Endodermal cell (in vitro differentiated cells): ENCODE data around the gene CNST. TPM values are rescaled to one million over a fixed set of nuclear protein-coding genes. Genes with fewer than 3 reads are reported as not detected.

Source experiments
- DNase-seq: peaks from one replicate; pipeline ENCODE4 v3.0.0-alpha.2; 2017
- H3K27ac ChIP-seq: 2 replicates; pipeline ENCODE4 v1.5.1; 2013; ENCODE audit warnings: mild to moderate bottlenecking, low read depth, low read length, moderate library complexity
- H3K27me3 ChIP-seq: 2 replicates; pipeline ENCODE4 v1.6.1; 2013; ENCODE audit warnings: mild to moderate bottlenecking, low read length, moderate library complexity; ENCODE audit not compliant: insufficient read depth, control insufficient read depth, poor library complexity, severe bottlenecking
- H3K36me3 ChIP-seq: 2 replicates; pipeline ENCODE4 v1.7.0; 2013; ENCODE audit warnings: mild to moderate bottlenecking, low read length, moderate library complexity; ENCODE audit not compliant: control insufficient read depth, insufficient read depth
- H3K4me1 ChIP-seq: one replicate; pipeline ENCODE4 v1.7.0; 2013; ENCODE audit warnings: low read length; ENCODE audit not compliant: control insufficient read depth, insufficient read depth
- H3K4me3 ChIP-seq: 2 replicates; pipeline ENCODE4 v1.5.1; 2013; ENCODE audit warnings: mild to moderate bottlenecking, low read length, moderate library complexity
- H3K9ac ChIP-seq: 2 replicates; pipeline ENCODE4 v1.6.1; 2013; ENCODE audit warnings: mild to moderate bottlenecking, low read length, moderate library complexity; ENCODE audit not compliant: poor library complexity, severe bottlenecking; ENCODE audit errors: extremely low read depth
- H3K9me3 ChIP-seq: 2 replicates; pipeline ENCODE4 v1.6.1; 2013; ENCODE audit warnings: mild to moderate bottlenecking, low read length, moderate library complexity; ENCODE audit not compliant: control insufficient read depth
- H3K27ac Mint-ChIP-seq: 2 replicates; pipeline ENCODE4 v1.8.0; 2020; ENCODE audit warnings: mixed read lengths
- H3K27me3 Mint-ChIP-seq: 2 replicates; pipeline ENCODE4 v1.8.0; 2021; ENCODE audit warnings: mild to moderate bottlenecking, mixed read lengths; ENCODE audit not compliant: insufficient read depth
- H3K36me3 Mint-ChIP-seq: 2 replicates; pipeline ENCODE4 v1.8.0; 2020; ENCODE audit warnings: low read depth, mixed read lengths
- H3K4me1 Mint-ChIP-seq: 2 replicates; pipeline ENCODE4 v1.8.0; 2020; ENCODE audit warnings: mixed read lengths
- H3K4me3 Mint-ChIP-seq: 2 replicates; pipeline ENCODE4 v1.8.0; 2020; ENCODE audit warnings: mild to moderate bottlenecking, moderate library complexity, mixed read lengths
- H3K9me3 Mint-ChIP-seq: 2 replicates; pipeline ENCODE4 v1.8.0; 2020; ENCODE audit warnings: mild to moderate bottlenecking, mixed read lengths
- WGBS, 2 experiments: methylation state at CpG; one replicate each; pipeline versions ENCODE4 v1.1.5 to v1.1.7; 2013; ENCODE audit warnings: missing lambda C conversion rate in 2 of 2, mixed read lengths in 1 of 2; ENCODE audit not compliant: insufficient coverage in 1 of 2, insufficient read length in 1 of 2; 5-methylcytosine and 5-hydroxymethylcytosine counted together
- total RNA-seq, 2 donors: library from RNA; stranded (reverse); fragmentation: NEBNext Ultra II Directional in 1 of 2; extraction: Animal tissue kit (Norgen Biotek cat#: 25700) in 1 of 2; gene quantifications; 2 replicates in 1 of 2; 3 replicates in 1 of 2; pipeline ENCODE4 v1.2.1, GENCODE V29; 2021
- TF ChIP-seq, protein P1 (sequence below): fragments of 200-600 bp; sonication (generic); conservative IDR thresholded peaks from 2 replicates; pipeline ENCODE4 v1.5.0; 2021; ENCODE audit warnings: antibody characterized with exemption, mild to moderate bottlenecking

The CNST gene
- total RNA-seq, 2 donors from 2014 or later, result 14.7 to 20.3 TPM

DNA sequence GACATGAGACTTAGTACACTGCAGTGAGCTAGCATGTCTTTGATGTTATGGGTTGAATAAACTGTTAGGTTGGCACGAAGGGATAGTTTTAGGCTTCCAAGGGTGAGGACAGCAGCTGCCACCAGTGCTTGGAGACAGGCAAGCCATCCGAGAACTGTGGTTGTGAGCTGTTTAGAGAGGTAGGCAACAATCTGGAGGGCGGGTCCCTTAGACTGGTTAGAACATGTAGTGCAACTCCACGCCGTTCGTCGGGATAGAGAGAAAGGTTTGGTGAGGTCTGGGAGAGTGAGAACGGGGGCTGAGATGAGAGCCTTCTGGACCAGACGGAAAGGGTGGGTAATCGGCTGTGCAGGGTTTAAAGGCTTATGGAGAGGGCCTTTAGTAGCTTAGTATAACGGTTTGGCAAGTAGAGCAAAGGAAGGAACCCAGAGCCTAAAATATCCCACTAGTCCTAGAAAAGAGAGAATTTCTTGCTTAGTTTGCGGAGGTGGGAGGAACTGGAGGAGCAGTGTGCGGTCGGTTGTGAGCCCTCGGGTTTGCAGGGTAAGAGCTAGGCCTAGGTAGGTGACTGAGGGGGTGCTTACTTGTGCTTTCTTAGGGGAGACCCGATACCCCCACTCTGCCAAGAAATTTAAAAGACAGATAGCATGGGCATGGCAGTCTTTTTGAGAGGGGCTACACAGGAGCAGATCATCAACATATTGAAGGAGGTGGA is 72.8 kb downstream of the CNST start:
- no peaks in the 10 kb centered on the region for H3K27me3 Mint-ChIP-seq
- DNase-seq, result no peak
- TF ChIP-seq, protein P1, sequence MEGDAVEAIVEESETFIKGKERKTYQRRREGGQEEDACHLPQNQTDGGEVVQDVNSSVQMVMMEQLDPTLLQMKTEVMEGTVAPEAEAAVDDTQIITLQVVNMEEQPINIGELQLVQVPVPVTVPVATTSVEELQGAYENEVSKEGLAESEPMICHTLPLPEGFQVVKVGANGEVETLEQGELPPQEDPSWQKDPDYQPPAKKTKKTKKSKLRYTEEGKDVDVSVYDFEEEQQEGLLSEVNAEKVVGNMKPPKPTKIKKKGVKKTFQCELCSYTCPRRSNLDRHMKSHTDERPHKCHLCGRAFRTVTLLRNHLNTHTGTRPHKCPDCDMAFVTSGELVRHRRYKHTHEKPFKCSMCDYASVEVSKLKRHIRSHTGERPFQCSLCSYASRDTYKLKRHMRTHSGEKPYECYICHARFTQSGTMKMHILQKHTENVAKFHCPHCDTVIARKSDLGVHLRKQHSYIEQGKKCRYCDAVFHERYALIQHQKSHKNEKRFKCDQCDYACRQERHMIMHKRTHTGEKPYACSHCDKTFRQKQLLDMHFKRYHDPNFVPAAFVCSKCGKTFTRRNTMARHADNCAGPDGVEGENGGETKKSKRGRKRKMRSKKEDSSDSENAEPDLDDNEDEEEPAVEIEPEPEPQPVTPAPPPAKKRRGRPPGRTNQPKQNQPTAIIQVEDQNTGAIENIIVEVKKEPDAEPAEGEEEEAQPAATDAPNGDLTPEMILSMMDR, result no peak
- no peaks in the 10 kb centered on the region for H3K9me3 ChIP-seq
- H3K4me1 Mint-ChIP-seq, result no peaks in the 10 kb centered on the region
- peaks cover 4% of the 10 kb centered on the region for H3K9me3 Mint-ChIP-seq
- no peaks in the 10 kb centered on the region for H3K4me1 ChIP-seq
- H3K27me3 ChIP-seq, result no peaks in the 10 kb centered on the region
- no peak overlapping the region for H3K4me3 Mint-ChIP-seq
- H3K9ac ChIP-seq, result no peak overlapping the region
- WGBS, 2 experiments, result 93 to 96% methylated on average over 8 to 16 of the region's 16 CpGs
- peaks cover 13% of the 10 kb centered on the region for H3K36me3 ChIP-seq
- H3K27ac Mint-ChIP-seq, result no peak overlapping the region
- H3K27ac ChIP-seq, result no peak overlapping the region
- H3K36me3 Mint-ChIP-seq, result peaks cover 20% of the 10 kb centered on the region
- H3K4me3 ChIP-seq, result no peak overlapping the region

DNA sequence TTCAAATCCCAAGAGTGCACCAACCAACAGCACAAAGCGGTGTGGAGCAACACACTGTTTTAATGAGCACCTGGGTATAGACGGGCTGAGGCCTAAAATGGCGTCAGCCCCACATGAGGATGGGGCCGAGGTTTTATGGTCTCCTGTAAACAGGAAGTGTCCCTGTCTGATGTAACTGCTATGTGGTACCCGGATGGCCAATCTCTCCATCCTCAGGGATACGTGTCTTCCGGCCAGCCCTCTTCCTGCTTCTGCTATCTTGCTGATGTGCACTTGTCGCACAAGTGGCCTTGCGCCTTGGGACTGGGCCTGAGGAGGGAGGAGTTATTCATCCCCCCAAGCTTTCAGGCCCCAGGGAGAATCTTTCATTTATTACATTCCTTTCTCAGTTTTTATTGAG is 73.5 kb downstream of the CNST start:
- Mint-ChIP-seq H3K4me3 (no peak overlapping the region), H3K27ac (no peak overlapping the region)

DNA sequence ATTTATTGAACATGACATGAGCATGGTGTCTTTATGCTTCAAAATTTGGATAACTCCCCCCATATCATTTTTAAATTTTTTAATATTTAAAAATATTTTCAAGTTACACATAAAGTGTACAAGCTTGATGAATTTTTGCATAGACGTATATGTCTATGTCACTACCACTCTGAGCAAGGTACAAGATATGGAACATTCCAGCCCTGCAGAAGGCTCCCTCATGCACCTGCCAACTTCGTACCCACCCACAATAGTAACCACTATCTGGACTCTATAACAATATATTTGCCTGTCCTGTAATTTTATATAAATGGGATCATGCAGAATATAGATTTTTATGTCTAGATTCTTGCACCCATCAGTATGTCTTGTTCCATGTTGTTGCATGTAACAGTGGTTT is 74.5 kb downstream of the CNST start:
- no peaks in the 10 kb centered on the region for H3K27me3 ChIP-seq
- DNase-seq, result no peak
- peaks cover 13% of the 10 kb centered on the region for H3K36me3 ChIP-seq
- no peak overlapping the region for H3K4me3 ChIP-seq
- H3K27me3 Mint-ChIP-seq, result no peaks in the 10 kb centered on the region
- no peak overlapping the region for H3K9ac ChIP-seq
- no peaks in the 10 kb centered on the region for H3K4me1 Mint-ChIP-seq
- peaks cover 21% of the 10 kb centered on the region for H3K36me3 Mint-ChIP-seq
- peaks cover 4% of the 10 kb centered on the region for H3K9me3 Mint-ChIP-seq
- H3K4me3 Mint-ChIP-seq, result no peak overlapping the region
- H3K4me1 ChIP-seq, result no peaks in the 10 kb centered on the region
- H3K27ac ChIP-seq, result no peak overlapping the region
- H3K9me3 ChIP-seq, result no peaks in the 10 kb centered on the region
- WGBS, 2 experiments, result 96% methylated on average over 2 of the region's 2 CpGs; no CpG with 5 or more reads in 1 of the 2 experiments
- TF ChIP-seq, protein P1, result no peak
- no peak overlapping the region for H3K27ac Mint-ChIP-seq

More for the DNA sequence above, 73.5 kb downstream of the CNST start:
- TF ChIP-seq, protein P1, result no peak
- WGBS, 2 experiments, result 96 to 100% methylated on average over 4 to 9 of the region's 9 CpGs
- H3K27ac ChIP-seq, result no peak overlapping the region
- no peak for DNase-seq
- H3K36me3 ChIP-seq, result peaks cover 13% of the 10 kb centered on the region
- H3K4me1 ChIP-seq, result no peaks in the 10 kb centered on the region
- no peaks in the 10 kb centered on the region for H3K27me3 ChIP-seq
- H3K9ac ChIP-seq, result no peak overlapping the region
- Mint-ChIP-seq H3K9me3 (peaks cover 4% of the 10 kb centered on the region), H3K4me1 (no peaks in the 10 kb centered on the region), H3K27me3 (no peaks in the 10 kb centered on the region), H3K36me3 (peaks cover 19% of the 10 kb centered on the region)
- no peak overlapping the region for H3K4me3 ChIP-seq
- no peaks in the 10 kb centered on the region for H3K9me3 ChIP-seq
